AG08395 (cell line): ENCODE data around the gene CHSY3.
A peak's percentile ranks its signal among the peaks of the same experiment; 100 is the strongest.

Experiments
- DNase-seq: peaks from one replicate; pipeline ENCODE4 v3.0.0; 2012; ENCODE audit warnings: mixed read lengths, low spot score

CHSY3 gene

DNA sequence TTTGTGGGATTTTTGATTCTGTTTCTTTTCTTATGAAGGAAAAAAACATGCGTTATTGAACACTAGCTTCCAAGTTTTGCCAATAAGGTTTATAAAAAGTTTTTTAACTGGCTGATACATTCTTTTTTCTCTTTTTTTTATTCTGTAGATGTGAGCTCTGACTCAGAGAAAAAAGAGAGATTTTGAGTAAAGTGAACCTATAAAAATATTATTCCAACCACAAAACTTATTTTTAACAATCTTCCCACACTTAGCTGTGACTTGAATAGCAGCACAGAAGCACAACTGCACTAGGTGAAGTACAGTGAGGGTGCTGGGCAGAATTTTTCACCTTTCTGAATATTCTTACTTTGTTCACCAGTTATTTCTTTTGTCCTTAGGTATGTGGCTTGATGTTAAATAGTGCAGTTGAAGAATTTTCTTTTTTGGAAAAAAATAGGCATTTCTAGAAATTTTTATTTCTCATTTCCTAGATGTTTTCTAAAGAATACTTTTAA, 41.6 kb downstream of the CHSY3 start:
- DNase-seq: no peak

DNA sequence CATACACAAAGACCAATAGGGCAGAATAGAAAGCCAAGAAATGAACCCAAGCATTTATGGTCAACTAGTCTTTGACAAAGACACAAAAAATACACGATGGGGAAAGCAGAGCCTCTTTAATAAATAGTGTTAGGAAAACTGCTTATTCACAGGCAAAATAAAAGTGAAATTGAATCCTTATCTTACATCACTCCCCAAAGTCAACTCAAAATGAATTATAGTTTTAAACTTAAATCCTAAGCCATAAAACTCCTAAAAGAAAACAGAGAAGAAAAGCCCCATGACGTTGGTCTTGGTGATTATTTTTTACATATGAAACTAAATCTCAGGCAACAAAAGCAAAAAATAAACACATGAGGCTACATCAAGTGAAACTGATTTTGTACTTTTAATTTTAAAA, 46.8 kb downstream of the CHSY3 start:
- no peak for DNase-seq

DNA sequence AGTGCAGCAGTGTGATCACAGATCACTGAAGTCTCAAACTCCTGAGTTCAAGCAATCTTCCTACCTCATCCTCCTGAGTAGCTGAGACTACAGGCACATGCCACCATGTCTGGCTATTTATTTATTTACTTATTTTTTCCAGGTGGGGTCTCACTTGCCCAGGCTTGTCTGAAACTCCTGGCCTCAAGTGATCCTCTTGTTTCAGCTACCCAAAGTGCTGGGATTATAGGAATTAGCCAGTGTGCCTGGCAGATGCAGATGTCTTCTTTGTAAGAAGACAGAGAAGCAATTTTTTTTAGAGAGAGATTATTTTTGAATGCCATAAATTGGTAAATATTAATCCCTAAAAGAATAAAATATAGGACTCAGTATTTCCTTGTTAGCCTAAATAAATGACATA, 54.3 kb downstream of the CHSY3 start:
- no peak for DNase-seq

DNA sequence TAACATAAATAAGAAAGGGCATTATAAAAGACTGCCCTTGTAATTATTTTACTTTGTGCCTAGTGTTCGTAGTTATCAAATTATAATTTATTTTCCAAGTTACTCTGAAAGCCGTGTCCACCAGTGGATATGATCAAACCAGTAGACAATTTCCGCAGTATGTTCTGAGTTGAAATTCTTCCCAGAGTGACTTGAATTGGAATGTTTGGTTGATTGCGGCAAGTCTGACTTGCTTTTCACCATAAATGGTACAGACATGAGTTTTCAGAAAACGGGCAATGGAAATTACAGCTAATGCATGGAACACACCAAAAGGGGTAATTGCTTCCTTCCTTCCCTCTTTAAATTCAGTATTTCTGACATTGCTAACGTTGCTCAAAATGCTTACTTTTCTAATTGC, 56.6 kb downstream of the CHSY3 start:
- no peak for DNase-seq

DNA sequence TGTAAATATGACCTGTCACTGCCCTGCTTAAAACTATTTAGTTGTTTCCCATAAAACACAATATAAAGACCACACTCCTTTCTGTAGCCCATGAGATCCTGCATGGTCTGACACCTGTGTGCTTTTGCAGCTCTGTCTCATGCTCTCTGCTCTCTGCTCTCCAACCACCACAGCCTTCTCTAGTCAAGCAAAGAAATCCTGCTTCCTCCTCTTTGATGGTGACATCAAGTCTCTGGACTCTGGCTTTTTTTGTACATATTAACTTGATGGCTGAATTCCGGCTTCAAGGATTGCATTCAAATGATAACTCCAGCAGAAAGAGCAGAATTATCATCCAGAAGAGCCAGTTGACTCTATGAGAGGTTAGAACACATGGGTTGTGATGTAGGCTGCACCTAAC, 58.2 kb downstream of the CHSY3 start:
- DNase-seq: no peak

DNA sequence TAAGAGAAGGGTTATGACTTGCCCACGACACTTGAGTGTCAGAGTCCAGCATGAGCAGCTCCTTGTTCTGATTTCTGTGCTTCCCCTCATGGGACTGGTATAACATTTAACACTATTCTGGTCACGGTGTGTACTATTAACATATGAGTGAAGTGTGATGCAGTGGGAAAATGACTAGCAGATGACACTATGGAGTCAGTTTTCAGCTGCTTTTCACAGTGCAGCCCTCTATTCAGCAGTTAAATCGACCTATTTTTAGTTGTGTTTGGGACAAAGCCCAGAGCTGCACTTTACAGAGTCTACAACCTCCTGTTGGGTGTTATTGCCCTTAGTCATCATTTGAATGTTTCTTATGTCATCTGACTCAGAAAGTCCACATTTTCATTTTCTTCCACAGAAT, 59.1 kb downstream of the CHSY3 start:
- DNase-seq: peak; percentile 84

DNA sequence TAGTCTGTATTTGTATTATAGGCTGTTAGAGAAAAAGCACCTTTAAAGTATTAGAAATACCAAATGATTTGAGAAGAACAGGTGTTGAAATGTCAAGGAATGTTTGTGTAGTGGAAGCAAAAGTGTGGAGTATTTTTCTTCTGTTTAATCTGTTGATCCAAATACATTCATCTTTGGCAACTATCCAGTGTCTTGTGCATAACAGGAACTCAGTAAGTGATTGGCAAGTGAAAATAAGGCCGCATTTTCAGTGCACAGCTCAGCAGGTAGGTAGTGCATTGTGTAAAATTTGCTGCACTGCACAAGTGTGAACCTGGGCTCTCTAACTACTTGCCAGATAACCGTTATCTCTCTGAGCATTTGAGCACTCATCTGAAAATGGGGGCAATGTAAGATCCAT, 61.8 kb downstream of the CHSY3 start:
- DNase-seq: no peak

DNA sequence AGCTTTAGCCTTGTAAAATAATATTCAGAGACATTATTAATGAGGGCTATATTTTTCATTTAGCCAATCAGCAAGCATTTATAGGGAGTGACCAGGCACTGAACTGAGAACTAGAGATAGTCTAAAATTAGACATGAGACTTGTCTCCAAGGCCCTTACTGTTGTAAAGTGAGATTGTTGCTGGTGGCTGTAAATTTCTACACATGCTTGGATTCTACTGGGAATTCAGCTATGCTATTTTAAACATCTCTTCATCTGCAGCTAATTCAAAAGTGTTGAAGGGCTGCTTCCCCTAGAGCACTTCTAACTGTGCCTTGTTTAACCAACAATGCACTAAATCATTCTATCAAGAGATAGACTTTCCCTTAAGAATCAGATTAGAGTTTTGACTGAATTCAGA, 67.4 kb downstream of the CHSY3 start:
- DNase-seq: no peak

DNA sequence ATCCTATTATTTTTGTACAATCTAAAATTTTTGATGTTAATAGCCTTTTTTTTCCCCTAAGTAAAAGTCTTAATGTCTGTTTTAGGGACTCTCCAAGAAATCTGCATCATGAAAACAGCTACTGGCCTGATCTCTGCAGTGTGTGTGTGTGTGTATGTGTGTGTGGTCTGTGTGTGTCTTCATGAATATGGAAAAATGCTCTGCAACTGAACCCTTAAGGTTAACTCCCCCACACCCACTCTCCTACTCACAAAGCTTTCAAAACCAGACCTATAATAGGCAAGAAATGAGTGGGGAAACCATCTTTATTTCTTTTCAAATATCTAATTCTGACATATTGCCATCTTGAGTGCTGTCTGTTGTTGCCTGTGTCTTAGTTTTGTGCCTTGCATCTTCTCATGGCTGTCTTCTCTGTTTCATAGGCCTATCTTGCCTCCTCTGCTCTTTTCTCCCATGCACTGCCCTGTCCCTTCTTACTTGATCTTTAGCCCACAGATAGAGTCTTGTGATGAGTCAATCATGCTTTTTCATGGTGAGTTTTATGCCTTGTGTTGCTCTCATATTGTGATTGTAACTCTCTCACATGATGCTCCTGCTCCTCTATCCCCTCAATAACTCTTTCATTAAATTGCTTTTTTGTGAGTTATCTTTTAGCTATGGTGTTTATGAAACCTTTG, 68.3 kb downstream of the CHSY3 start:
- no peak for DNase-seq

DNA sequence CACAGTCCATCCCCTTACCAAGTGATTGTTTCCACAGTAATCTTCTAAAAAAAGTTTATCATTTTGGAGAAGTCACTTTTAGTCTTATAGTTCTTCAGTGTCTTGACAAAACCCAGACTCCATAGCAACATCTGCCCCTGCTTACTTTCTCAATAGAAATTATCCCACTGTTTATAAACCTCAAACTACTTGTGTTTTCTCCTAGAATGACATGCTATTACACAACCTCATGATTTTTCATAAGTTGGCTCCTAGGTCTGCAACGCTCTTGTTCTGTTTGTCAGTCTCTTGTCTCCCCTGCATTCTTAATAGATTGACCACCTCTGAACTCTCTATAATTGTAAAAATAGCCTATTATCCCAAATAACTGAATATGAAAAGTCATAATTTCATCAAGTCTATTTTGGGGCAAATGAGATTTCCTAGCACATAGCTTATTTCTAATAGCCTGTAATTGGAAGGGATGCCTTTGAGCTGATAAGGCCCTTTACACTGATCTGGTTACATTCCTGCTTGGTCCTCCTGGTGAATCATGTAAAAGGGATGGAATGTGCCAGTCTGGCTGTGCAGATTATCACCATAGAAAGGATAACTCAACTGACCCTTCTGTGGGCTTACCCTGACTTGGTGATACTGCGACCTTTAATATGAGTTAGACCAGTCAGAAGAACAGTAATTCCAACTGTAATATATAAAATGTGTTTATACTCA, 69.6 kb downstream of the CHSY3 start:
- peak; percentile 47 for DNase-seq

DNA sequence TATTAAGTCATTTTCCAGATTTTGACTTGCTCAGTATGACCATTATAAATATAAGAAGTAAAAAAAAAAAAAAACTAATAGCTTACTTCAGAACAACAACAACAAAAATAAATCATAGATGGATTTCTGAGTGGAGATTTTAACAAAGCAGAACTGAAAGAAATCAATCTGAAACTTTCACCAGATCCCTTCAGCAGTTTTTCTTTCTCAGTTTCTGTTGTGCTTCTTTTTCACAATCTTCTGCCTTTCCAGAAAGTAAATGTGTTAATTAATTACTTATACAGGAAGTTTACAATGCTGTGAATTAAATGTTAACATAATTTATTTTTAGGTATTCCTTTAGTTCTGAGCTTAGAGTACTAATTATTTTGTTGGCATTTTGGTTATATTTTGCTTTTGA, 73.5 kb downstream of the CHSY3 start:
- no peak for DNase-seq

DNA sequence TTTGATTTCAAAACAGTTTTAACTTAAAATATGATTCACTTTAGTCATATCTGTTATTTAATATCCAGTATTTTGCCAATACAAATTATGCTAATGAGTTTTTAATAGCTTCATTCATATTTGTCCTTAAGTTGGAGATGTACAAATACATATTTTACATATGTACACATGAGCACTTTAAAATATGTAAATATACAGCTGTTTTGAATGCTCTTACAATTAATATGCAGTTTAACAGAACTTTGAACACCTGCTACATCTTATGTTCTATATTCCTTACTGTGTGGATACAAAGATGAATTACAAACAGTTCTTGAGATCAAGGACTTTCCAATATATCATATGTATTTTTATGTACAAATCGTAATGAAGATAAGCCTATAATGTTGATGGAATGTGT, 74.0 kb downstream of the CHSY3 start:
- no peak for DNase-seq

DNA sequence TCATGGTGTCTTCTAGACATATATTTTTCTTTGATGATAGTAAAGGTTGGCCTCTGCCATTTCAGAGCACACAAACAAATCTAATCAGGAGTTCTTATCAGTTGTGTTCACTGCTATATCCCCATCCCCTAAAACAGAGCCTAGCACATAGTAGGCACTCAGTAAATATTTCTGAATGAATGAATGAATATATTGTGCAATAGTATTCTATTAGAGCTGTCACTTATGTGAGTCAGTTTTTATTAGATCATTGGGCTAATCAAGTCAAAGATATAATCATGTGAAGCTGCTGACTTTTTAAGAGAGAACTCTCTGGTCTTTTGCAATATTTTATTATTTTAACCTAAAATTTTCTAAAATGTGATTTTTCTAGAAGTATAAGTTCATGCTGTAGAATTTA, 84.2 kb downstream of the CHSY3 start:
- DNase-seq: no peak

DNA sequence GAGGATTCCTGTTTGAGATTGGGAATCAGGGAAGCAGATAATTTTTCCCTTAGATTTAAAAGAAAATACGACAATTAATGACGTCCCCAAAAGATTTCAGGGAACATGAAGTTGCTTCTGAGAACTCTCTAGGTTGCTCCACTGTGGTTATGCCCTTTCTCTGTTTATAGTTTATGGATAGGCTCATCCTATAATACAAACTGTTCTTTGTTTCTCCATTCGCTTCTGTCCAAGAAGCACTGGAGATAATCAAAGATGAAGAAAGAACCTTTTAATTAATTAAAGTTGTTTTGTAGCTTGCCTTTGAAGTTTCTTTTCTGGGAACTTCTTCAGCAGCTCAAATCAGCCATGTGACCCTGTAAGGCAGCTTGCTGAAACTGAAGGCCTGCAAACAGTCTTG, 87.5 kb downstream of the CHSY3 start:
- no peak for DNase-seq

DNA sequence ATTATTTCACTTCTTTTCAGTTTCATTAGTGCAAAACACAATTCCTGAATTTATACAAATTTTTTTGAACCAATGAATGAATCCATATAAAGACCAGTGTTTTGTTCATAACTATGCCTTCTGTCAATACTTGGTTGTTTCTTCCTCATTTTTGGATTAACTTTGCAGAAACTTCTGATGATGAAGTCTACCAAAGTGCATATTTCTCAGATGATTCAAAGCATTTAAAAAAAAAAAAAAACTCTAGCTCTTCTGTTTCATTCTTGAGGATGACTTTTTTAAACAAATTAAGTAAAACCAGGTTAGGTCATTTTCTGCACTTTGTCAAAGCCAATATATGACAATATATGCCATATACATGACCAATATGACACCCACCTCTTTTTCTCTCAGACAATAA, 92.6 kb downstream of the CHSY3 start:
- peak; percentile 53 for DNase-seq

DNA sequence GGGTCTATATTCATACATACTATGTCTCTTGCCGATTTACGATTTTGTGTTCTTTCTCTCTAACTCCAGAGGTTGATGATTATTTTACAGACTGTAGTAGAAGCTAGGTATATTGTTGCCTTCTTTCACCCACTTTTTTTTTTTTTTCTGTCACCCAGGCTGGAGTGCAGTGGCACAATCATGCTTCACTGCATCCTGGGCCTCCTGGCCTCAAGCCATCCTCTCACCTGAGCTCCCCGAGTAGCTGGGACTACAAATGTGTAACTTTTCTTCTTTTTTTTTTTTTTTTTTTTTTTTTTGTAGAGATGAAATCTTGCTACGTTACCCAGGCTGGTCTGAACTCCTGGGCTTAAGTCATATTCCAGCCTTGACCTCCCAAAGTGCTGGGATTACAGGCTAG, 96.2 kb downstream of the CHSY3 start:
- DNase-seq: no peak

DNA sequence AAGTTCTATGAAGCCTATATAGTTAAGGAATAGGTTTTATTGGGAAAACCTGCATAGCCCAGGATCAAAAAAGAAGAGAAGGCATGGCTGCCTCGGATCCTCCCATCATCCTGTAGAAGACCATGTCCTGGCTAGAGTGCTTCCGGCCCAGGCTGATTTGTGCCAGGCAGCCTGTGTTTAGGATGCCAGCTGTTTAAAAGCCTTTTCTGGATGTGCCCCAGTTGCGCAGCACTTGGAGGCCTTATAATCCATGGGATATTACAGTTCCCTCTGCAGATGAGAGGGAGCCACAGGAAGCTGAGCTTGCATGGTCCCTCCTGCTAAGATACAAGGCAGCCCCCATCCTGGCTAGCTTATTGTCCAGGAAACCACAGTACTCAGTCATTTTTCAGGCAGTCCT, 97.9 kb downstream of the CHSY3 start:
- DNase-seq: no peak

DNA sequence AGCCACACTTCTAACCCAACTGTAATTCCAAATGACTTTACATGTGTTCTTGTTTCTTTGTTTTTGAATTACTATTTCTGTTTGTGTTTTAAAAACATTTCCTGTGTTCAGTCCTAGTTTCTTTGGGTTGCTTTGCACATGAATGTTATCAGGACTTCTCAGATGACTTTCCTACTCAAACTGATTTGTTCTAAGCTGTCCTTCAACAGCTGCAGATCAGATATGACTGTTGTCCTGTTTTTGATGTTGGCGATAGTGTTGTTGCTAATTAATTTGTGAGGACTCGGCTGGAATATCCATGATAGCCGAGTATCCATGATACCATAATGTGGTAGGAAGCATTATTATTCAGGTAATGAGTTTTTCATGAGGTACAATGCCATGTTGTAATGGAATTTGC, 98.6 kb downstream of the CHSY3 start:
- DNase-seq: no peak

DNA sequence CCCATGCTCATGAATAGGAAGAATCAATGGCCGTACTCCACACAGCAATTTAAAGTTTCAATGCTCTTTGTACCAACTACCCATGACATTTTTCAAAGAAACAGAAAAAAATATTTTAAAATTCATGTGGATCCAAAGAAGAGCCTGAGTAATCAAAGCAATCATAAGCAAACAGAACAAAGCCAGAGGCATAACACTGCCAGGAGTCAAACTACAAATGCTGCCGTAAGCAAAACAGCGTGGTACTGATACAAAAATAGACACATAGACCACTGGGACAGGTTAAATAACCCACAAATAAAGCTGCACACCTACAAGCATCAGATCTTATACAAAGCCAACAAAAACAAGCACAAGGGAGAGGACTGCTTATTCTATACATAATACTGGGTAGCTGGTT, 107.7 kb downstream of the CHSY3 start:
- no peak for DNase-seq

DNA sequence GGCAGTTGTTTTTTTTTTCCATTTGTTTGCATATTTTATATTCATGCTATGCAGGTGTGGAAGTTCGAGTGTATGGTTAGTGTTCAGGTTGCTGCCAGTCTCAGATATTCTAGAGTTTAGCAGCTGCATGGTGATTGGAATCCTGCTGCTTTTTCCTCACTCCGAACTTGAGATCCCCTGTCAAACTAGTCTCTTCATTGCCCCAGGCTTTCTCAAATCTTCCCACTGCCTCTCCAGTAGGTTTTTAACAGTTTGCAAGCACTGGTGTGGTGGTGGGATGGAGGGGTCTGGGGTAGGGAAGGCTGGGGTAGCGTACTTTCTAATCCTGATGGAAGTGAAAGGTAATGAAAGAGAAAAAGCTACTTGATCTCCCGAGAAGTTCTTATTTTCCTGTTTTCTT, 112.9 kb downstream of the CHSY3 start:
- DNase-seq: no peak

DNA sequence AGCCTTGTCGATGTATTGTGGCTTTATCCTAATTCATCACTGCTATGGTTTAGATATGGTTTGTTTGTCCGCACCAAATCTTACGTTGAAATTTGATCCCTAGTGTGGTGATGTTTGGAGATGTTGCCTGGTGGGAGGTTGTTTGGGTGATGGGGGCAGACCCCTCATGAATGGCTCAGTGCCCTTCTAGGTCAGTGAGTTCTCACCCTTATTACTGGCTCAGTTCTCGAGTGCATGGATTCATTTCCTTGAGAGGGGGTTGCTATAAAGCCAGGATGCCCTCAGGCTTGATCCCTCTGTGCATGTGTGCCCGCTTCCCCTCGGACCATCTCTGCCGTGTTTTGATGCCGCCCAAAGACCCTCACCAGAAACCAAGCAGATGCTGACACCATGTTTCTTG, 114.4 kb downstream of the CHSY3 start:
- no peak for DNase-seq

DNA sequence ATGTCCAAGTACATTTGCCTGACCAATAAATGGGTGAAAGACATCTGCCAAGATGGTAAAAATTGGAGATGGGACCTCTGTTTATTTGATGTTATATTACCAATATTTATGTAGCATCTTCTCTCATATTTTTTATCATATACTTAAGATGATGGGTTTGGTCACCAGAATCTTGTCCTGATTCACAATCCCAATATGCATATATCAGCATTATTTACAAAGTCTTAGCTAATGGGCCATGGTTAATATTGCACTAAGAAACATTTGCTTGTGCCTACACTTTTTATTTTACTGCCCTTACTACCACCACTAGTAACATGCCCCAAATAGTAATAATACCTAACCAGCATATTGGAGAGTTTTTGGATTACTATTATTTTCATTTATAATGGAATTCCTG, 116.7 kb downstream of the CHSY3 start:
- DNase-seq: no peak

DNA sequence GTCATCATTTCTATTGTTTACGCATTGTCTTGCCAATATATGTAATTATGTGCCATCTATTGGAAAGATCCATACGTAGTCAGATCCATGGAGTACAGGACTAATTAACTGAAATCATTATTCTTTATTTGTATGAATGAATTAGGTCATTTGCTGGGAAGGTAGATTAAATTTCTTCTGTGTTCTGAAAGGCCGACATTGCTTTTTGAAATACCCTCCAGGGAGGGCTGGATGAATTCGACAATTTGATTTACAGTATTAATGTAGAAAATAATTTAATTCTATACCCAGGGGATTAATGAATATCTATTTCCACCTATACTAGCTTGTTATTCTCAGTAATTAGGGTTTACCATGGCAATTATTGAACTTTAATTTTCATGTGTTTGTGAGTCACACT, 117.6 kb downstream of the CHSY3 start:
- no peak for DNase-seq

DNA sequence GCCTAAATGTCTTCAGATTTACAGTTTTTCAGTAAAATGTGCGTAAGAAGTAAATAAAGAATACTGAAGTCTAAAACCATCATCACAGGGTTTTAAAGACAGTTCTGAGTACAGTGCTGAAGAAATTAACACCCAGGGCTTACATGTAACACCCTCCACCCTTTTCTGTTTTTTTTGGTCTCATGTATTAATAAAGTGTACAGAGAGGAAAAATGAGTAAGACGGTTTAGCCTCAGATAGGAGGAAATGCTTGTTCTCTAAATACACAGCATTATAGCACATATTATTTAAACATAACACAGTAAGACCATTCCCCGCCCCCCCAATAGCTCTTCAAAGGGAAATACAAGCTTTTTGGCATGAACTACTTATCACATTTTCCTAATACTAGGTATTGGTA, 119.3 kb downstream of the CHSY3 start:
- no peak for DNase-seq
